ENCODE measurements around the gene HCN4. TPM values are rescaled to one million over a fixed set of nuclear protein-coding genes. Genes with fewer than 3 reads are reported as not detected.

HCN4 gene
- total RNA-seq, 1 donor from 2014 or later = not detected

GRCh38 chr15:73326157-73326556 lies 42.6 kb downstream of the HCN4 start:
- no peak overlapping the region for H3K4me3 Mint-ChIP-seq (ENCODE audit: unreplicated experiment)
- TF ChIP-seq CTCF (IDR thresholded peaks at IDR 0.05) = no peak
- H3K4me1 Mint-ChIP-seq (ENCODE audit: unreplicated experiment) = no peaks in the 10 kb centered on the region
- no peak for DNase-seq (ENCODE audit: extremely low spot score, unreplicated experiment)
- no peaks in the 10 kb centered on the region for H3K36me3 Mint-ChIP-seq (ENCODE audit: unreplicated experiment)
- peaks cover 4% of the 10 kb centered on the region for H3K27me3 Mint-ChIP-seq (ENCODE audit: unreplicated experiment)
- H3K27ac Mint-ChIP-seq (ENCODE audit: unreplicated experiment) = no peak overlapping the region
- no peaks in the 10 kb centered on the region for H3K9me3 Mint-ChIP-seq (ENCODE audit: unreplicated experiment)

- Mint-ChIP-seq H3K36me3 (ENCODE audit: unreplicated experiment) (no peaks in the 10 kb centered on the region), H3K9me3 (ENCODE audit: unreplicated experiment) (no peaks in the 10 kb centered on the region), H3K27me3 (ENCODE audit: unreplicated experiment) (peaks cover 4% of the 10 kb centered on the region), H3K4me3 (ENCODE audit: unreplicated experiment) (no peak overlapping the region), H3K27ac (ENCODE audit: unreplicated experiment) (no peak overlapping the region), H3K4me1 (ENCODE audit: unreplicated experiment) (no peaks in the 10 kb centered on the region)
- TF ChIP-seq CTCF (IDR thresholded peaks at IDR 0.05) = peak; percentile 7
- no peak for DNase-seq (ENCODE audit: extremely low spot score, unreplicated experiment)
Measured at GRCh38 chr15:73325191-73325861, 43.4 kb downstream of the HCN4 start.

- Mint-ChIP-seq H3K4me3 (ENCODE audit: unreplicated experiment) (no peak overlapping the region), H3K27ac (ENCODE audit: unreplicated experiment) (no peak overlapping the region), H3K36me3 (ENCODE audit: unreplicated experiment) (no peaks in the 10 kb centered on the region), H3K9me3 (ENCODE audit: unreplicated experiment) (no peaks in the 10 kb centered on the region), H3K4me1 (ENCODE audit: unreplicated experiment) (no peaks in the 10 kb centered on the region), H3K27me3 (ENCODE audit: unreplicated experiment) (peaks cover 4% of the 10 kb centered on the region)
- TF ChIP-seq CTCF (IDR thresholded peaks at IDR 0.05) = no peak
- DNase-seq (ENCODE audit: extremely low spot score, unreplicated experiment) = no peak
Measured at GRCh38 chr15:73324496-73325170, 44.1 kb downstream of the HCN4 start.

- Mint-ChIP-seq H3K9me3 (ENCODE audit: unreplicated experiment) (no peaks in the 10 kb centered on the region), H3K27ac (ENCODE audit: unreplicated experiment) (no peak overlapping the region), H3K4me1 (ENCODE audit: unreplicated experiment) (no peaks in the 10 kb centered on the region), H3K27me3 (ENCODE audit: unreplicated experiment) (peaks cover 4% of the 10 kb centered on the region), H3K4me3 (ENCODE audit: unreplicated experiment) (no peak overlapping the region), H3K36me3 (ENCODE audit: unreplicated experiment) (no peaks in the 10 kb centered on the region)
- no peak for DNase-seq (ENCODE audit: extremely low spot score, unreplicated experiment)
- TF ChIP-seq CTCF (IDR thresholded peaks at IDR 0.05) = no peak
Measured at GRCh38 chr15:73323956-73324355, 44.8 kb downstream of the HCN4 start.

GRCh38 chr15:73323374-73323955 lies 45.3 kb downstream of the HCN4 start:
- Mint-ChIP-seq H3K4me3 (ENCODE audit: unreplicated experiment) (no peak overlapping the region), H3K9me3 (ENCODE audit: unreplicated experiment) (no peaks in the 10 kb centered on the region), H3K27ac (ENCODE audit: unreplicated experiment) (no peak overlapping the region), H3K36me3 (ENCODE audit: unreplicated experiment) (no peaks in the 10 kb centered on the region), H3K27me3 (ENCODE audit: unreplicated experiment) (peaks cover 4% of the 10 kb centered on the region), H3K4me1 (ENCODE audit: unreplicated experiment) (no peaks in the 10 kb centered on the region)
- no peak for TF ChIP-seq CTCF (IDR thresholded peaks at IDR 0.05)
- no peak for DNase-seq (ENCODE audit: extremely low spot score, unreplicated experiment)
